ENCODE results near the gene PTGIS.

The PTGIS gene

DNA sequence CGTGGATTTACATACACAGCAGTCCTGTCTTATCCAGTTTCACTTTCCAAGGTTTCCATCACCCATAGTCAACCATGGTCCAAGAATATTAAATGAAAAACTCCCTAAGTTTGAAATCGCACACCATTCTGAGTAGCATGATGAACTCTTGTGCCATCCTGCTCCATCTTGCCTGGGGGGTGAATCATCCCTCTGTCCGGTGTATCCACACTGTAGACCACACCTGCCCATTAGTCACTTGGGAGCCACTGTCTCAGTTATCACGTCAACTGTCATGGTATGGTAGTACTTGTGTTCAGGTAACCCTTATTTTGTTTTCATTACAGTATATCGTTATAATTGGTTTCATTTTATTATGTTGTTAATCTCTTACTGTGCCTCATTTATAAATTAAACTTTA is 38.5 kb downstream of the PTGIS start:
- DNase-seq (ENCODE audit: low spot score) = no peak

DNA sequence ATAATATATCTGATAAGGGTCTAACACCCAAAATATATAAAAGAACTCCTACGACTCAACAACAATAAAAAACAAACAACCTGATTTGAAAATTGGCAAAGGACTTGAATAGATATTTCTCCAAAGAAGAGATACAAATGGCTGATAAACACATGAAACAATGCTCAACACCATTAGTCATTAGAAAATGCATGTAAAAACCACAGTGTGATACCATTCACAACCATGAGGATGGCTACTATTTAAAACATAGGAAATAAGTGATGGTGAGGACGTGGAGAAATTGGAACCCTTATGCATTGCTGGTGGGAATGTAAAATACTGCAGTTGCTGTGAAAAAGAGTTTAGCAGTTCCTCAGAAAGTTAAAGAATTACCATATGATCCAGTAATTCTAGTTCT is 41.4 kb downstream of the PTGIS start:
- DNase-seq (ENCODE audit: low spot score) = no peak

DNA sequence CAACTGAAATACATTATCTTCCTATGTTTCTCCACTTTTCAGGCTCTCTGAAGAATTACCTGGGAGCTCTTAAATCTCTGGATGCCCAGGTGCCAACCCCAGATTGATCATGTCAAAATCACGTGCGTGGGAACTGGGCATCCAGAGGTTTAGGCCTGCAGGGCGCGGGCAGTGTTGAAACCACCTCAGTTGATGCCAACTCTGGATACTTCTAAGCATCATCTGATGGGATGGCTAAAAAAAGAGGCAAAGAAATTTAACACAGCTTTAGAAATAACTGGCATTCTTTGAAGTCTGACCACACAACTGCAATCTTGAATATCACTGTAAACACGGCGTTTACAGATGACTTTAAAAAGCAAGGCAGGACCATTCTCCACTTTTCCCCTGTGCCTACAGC is 41.9 kb downstream of the PTGIS start:
- no peak for DNase-seq (ENCODE audit: low spot score)

DNA sequence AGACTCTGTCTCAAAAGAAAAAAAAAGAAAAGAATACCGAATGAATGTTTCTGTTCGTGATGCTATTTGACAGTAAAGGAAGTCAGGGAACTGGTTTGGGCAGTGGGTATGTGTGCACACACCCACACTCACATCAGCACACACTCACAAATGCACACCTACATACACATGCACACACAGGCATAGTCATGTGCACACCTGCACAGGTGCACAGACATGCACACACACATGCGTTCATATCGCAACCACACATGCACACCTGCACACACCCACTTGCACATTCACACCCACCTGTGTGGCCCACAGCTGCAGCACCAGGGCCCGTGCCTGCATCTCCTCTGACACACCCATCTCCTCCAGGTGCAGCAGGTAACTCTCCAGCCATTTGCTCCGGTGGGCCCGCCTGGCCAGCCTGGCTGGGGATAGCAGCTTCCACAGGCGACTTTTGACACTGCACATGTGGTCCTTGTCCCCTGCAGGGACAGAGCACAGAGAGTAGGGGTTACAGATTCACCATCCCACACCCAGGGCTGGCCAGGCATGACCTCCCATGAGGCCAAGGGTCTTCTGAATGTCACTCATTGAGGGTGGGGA is 44.1 kb downstream of the PTGIS start:
- no peak for DNase-seq (ENCODE audit: low spot score)

DNA sequence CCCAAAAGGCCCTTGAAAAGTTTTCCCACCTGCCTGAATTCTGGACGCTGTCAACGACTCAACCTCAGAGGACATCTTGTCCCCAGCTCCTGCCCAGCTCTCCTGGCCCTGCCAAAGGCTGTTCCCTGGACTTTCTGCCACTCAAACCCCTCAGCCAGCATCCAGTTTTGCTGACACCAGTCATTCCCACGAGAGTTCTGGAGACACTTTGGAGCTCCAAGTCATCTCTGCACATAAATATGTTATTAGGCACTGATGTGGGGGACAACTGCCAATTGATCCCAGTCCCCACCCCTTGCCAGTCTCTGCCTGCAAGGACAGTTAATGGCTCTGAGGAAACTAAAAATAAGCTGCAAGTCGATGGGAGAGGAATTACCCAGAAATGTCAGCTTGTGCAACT is 46.6 kb downstream of the PTGIS start:
- DNase-seq (ENCODE audit: low spot score) = no peak

DNA sequence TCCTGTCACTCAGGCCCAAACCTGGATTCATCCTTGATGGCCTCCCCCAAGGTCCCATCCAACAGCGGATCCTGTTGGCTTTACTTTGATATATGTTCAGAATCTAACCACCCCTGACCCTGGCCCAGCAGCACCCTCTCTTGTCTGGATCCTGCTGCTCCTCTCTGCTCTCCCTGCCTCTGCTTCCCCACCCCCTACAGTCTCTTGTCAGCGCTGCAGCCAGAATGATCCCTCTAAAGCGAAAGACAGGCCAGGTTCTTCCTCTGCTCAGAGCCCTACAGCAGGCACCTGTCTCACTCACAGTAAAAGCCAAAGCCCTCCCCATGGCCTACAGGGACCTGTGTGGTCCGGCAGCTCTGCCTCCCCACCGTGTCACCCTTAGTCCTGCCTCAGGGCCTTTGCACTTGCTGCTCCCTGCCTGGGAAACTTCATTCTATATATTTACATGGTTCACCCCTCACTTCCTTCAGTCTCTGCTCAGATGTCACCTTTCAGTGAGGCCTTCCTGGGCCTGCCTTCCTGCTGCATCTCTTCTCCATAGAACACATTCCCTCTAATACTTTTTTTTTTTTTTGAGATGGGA is 48.1 kb downstream of the PTGIS start:
- DNase-seq (ENCODE audit: low spot score) = no peak

DNA sequence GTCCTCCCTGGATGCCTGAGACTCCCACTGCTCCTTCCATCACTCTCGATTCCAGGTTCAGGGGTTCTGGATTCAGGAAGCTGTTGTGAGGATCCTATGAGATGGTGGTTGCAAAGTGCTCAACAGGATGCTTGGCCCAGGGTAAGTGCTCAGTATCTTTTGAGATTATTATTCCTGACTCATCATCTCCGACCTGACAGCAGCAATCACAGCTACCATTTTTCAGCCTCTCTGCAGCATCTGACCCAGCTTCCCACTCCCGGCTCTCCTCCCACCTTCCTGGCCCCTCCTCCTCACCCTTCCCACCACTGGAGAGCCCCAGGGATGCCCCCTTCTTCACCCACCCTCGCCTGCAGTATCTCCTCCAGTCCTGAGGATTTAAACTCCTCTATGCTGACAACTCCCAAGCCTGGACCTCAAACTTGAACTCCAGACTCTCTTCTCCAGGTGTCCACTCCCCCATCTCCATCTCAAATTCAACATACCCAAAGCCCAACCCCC is 48.7 kb downstream of the PTGIS start:
- DNase-seq (ENCODE audit: low spot score) = no peak

DNA sequence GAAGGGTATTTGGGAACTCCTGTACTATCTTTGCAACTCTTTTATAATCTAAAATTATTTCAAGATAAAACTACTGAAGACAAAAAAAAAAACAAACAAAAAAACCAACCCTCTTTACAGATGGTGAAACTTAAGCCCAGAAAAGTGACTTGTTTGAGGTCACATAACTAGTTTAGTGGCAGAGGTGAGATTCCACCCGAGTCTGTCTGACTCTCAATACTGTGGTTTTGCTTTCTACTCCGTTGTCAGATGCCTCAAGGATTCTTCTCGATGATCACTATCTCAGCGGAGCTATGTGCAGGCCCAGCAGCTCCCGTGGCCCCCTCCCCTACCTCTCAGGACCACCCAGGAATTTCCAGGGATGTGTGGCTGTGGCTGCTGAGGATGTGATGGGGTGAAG is 49.4 kb downstream of the PTGIS start:
- no peak for DNase-seq (ENCODE audit: low spot score)

DNA sequence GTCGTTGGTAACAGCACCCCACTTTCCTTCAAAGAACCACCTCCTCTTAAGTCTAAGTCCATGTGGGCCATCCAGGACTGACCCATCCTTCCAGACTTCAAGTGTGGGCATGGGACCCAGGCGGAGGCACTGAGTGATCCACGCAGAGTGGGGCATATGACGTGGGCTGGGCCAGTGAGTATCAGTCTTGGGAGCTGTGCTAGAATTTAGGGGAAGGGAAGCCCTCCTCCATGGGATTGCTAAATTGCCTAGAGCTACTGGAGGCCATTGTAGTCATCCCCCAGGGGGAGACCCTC is 50.2 kb downstream of the PTGIS start:
- no peak for DNase-seq (ENCODE audit: low spot score)

DNA sequence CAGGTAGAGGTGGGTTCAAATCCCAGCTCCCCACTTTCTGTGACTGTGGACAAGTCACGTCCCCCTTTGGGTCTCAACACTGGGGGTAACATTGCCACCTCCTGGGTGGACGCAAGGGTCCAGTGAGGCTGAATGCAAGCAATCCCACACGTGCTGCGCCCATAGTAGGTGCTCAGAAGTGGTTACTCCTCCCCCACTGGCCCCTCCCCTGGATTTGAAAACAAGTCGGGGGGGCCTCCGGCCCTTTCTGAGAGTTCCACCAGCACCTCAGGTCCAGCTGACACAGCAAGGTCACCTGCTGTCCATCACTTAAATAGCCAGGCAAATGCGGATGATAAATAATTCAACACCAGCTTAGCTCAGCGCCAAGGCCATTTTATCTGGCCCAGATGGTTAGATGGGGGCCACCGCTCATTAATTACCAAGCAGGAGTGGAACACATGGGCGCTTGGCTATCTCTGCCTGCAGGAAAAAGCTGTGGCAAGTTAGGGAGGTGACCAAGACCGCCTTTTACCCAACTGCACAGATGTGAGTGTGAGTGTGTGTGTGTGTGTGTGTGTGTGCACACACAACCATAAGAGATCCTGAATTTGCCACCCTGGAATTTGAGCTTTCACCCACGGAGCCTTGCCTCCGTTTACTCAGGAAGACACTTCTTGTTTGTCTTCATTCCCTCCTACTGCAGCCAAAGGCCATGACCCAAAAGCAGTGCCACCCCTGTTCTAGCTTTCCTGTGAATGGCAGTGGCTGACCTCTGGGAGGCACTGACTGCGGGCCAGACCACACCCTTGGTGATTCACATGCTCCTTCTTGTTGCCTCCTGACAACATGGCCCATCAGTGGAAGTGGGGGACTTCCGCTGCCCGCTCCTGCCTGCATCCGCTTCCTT is 50.8 kb downstream of the PTGIS start:
- no peak for DNase-seq (ENCODE audit: low spot score)

DNA sequence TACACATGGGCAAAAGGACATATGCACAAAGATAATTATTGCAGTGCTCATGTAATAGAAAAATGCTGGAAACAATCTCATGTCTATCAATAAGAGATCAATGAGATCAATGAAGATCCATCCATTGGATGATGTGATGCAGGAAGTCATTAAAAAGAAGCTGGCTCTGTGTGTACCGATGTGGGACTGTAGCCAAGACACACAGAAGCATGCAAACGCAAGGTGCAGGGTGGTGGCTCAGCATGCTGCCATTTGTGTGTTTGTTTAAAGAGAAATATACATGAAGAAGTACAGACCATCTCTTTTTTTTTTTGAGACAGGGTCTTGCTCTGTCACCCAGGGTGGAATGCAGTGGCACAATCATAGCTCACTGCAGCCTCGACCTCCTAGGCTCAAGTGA is 52.4 kb downstream of the PTGIS start:
- no peak for DNase-seq (ENCODE audit: low spot score)

DNA sequence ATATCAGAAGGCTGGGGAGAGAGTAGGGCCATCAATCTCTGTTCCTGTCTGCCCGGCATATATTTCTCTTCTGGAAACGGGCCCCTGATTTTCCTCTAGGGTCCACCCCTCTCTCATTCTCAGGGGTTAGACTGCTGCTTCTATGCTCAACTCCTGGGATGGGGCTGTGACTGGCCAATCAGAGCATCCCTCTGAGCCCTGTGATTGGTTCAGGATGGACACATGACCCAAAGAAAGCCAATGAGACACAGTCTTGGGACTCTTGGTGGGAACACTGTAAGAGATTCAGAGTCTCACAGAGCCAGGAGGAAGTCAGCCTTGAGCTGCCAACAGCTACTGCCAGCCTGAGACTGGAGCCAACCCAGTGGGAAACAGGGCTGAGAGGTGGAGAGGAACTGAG is 54.4 kb downstream of the PTGIS start:
- no peak for DNase-seq (ENCODE audit: low spot score)

DNA sequence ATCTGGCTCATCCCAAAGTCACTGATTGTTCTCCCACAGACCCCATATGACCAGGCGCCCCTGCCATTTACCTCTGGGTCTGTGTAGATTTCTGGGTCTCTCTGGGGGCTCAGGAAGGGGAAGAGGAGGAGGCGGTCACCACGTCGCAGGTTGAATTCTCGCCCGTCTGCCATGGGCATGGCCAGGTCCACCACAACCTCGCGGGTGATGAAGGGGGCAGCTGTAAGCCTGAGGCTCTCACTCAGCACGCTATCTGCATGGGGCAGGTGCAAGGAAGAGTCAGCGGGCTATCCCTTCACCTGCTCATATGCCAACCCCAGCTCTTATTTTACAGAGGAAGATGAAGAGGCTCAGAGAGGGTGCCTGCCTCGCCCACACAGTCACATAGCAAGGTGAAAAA is 54.9 kb downstream of the PTGIS start:
- DNase-seq (ENCODE audit: low spot score) = no peak

DNA sequence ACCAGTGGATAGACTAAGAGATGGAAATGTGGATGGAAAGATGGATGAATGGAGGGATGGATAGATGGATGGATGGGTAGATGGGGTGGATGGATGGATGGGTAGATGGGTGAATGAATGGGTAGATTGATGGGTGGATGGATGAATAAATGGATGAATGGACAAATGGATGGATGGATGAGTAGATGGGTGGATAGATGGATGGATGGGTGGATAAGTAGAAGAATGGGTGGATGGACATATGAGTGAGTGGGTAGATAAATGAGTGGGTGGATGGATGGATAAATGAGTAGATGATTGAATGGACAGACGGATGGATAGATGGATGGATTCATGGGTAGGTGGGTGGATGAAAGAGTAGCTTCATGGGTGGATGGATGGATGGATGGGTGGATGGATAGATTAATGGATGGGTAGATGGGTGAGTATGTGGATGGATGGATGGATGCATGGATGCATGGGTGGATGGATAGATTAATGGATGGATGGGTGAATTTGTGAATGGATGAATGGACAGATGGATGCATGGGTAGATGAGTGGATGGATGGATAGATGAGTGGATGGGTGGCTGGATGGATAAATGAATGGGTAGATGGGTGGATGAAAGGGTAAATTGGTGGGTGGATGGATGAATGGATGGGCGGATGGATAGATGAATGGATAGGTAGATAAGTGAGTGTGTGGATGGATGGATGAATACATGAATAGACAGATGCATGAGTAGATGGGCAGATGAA is 56.0 kb downstream of the PTGIS start:
- no peak for DNase-seq (ENCODE audit: low spot score)

DNA sequence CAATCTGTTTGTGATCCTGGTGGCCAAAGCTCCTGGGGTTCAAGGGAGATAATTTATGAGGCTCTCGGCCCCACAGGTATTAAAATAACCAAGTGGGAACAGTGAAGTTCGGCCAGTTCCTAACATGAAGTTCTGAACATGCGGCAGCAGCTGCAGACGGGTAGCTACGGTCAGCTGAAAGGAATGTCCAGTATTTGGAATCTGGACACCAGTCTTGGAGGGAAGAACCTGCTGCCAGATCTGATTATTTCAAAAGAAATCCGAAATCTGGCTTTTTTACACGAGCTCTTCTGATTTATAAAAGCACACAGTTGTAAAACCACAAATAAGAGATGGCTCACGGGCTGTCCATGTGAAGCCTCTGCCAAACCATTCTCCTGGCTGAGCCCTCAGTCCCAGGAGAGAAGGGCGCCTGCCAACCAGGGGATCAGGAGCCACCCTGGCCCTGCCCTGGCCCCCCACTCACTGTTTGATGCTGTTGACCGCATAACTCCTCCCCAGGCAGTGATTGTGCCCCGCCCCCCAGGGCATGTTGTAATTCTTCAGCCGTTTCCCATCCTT is 57.3 kb downstream of the PTGIS start:
- no peak for DNase-seq (ENCODE audit: low spot score)

DNA sequence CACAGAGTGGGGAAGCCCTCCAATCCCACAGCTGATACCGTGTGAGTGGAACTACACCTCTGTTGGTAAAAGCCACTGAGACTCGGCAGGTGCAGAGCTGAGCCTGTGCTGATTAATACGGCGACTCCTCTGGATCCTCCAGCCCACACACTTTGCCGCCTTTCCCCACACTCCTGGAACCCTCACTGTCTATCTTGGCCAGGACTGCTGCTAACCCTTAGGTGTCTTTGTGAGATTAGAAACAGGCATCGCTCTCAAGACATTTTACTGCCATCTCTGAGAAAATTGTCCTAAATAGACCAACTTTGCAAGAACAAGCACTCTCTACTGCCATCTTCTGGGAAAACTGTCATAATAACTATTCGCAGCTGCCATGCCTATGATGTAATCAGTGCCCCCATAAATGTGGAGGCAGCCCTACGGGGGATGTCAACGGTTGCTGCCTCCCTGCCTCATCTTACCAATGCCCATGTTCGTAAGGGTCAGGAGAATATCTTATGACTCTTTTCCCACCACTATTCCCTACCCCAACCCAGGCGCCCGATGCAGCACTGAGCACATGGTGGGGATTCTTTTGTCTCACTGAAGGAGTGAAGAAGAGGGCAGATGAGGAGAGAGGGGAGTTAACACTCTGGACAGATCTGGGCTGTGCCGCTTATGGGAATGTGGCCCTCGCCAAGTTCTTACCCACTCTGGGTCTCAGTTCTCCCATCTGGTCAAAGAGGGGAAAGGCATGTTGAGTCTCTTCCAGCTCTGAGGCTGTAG is 59.3 kb downstream of the PTGIS start:
- peak; percentile 38 for DNase-seq (ENCODE audit: low spot score)

DNA sequence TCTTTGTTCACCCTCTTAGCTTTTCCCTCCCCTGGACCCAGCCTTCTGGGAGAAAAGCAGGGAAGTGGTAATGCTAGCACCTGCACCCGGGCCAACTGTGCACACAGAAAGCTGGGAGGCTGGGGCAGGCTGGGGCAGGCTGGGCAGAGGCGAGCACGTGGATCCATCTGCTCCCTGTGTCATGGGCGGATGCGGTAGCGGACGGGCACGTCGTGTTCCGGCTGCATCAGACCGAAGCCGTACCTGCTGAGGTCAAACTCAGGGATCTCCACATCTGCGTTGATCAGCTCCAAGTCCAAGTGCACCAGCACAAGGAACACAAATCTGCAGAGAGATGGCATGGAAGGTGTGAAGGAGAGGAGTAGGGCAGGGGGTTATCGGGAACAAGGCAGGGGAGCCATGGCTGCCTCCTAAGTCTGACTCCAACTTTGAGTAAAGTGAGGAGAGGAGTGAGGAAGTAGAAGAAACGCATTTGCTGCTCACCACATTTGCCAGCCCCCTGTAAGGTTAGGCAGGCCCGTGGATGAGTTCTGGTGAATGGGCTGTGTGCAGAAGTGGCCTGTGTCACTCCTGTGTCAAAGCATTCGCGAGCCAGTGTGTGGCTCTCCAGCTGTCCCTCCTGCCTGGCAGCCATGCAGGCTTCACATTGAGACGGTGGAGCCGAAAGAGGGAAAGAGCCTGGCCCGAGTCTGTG is 60.0 kb downstream of the PTGIS start:
- no peak for DNase-seq (ENCODE audit: low spot score)

DNA sequence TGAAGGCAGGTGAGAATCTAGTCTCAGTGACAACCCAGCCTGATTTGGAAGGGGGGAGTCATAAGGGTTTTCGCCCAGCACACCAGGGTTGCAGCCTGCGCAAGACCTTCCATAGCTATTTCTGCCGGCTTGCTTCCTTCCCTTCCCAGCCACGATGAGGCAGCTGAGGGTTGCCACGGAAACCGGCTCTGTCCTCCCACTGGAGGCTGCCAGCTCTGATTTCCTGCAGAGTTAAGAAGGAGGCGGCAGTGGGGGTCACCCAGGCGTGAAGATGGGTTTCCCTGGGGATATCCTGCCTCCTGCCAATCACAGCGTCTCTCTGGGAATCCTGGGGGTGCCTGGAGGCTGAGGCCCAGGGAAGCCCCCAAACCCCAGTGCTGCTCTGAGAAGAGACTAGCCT is 62.4 kb downstream of the PTGIS start:
- no peak for DNase-seq (ENCODE audit: low spot score)

DNA sequence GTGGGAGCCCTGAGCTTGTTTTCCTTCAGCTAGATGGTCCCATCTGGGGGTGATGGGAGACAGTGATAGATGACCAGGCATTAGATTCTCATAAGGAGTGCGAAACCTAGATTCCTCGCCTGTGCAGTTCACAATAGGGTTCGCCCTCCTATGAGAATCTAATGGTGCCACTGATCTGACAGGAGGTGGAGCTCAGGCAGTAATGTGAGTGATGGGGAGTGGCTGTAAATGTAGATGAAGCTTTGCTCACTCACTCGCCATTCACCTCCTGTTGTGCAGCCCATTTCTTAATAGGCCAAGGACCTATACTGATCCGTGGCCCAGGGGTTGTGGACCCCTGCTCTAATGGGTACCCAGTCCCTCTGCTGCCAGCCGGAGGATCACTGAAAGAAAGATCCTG is 64.8 kb downstream of the PTGIS start:
- no peak for DNase-seq (ENCODE audit: low spot score)

DNA sequence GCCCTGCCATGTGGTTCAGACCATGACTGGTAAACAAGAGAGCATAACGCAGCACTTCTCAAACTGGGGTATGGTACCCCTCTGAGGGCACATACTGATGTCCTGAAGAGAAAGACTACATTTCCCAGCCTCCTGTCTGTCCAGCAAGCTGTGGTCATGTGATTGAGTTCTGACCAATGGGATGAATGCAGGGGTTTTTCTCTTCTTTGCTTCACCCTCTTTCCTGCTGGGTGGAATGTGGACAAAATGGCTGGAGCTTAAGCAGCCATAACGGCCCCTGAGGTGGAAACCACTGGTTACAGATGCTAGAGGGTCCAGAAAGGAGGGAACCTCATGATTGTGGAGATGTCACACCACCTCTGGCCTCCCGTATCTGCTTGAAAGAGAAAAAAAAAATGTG is 66.0 kb downstream of the PTGIS start:
- no peak for DNase-seq (ENCODE audit: low spot score)

DNA sequence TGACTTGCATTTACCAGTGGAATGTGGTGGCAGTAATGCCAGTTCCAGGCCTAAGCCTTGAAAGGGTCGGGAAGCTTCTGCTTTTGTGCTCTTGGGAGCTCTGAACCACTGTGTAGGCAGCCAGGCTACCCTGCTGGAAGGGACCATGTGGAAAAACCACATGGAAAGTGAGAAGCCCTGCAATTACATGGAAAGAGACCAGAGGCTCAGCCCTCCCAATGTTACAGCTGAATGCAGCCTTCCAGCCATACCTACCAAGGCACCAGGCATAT is 70.6 kb downstream of the PTGIS start:
- DNase-seq (ENCODE audit: low spot score) = no peak
